Right ventricle myocardium superior (tissue), 1 donor: Measurements from ENCODE around the gene LAMP1. TPM values are rescaled to one million over a fixed set of nuclear protein-coding genes. Genes with fewer than 3 reads are reported as not detected.
A peak's percentile ranks its signal among the peaks of the same experiment; 100 is the strongest.
"Not testable (repeated sequence)": the region's sequence is repeated elsewhere in the genome, so short reads cannot be mapped to it uniquely, and the experiment has no call there.

Experiments used
- ATAC-seq: fragments of 200-7000 bp; cut with Tn5 transposase; one replicate; pipeline ENCODE4 v1.9.1; 2020; ENCODE audit warnings: mild to moderate bottlenecking; ENCODE audit not compliant: poor library complexity
- DNase-seq: peaks from one replicate; pipeline ENCODE4 v3.0.0-alpha.2; 2020
- intact Hi-C: fragments of 100-400 bp; cut with DNase I; formaldehyde crosslinking; loops from one replicate; pipeline ENCODE4 v1.11.2; 2022
- total RNA-seq: library from RNA; stranded (reverse); fragmentation: NEBNext Ultra II Directional; extraction: Animal tissue kit (Norgen Biotek cat#: 25700); gene quantifications from one replicate; pipeline ENCODE4 v1.2.1, GENCODE V29; 2021
- donor health status: DM: no; HTN: yes; CAD: no; lungs with severe emphysema.

Gene LAMP1
- total RNA-seq, 1 donor from 2014 or later: 89.6 TPM

- peak; percentile 51 for DNase-seq
- intact Hi-C loops: loop anchor here (10.0 kb wide), 1 partner anchor 103 kb away; no protein-coding TSS in a partner anchor
- no peak for ATAC-seq
These were observed 4.8 kb upstream of the LAMP1 start for GRCh38 chr13:113292021-113292862.

GRCh38 chr13:113293686-113294085 lies 3.4 kb upstream of the LAMP1 start:
- ATAC-seq (no peak), DNase-seq (no peak)
- intact Hi-C loops: loop anchor here (10.0 kb wide), 1 partner anchor 101 kb away; no protein-coding TSS in a partner anchor

- DNase-seq: no peak
- intact Hi-C loops: loop anchor here (10.0 kb wide), 1 partner anchor 99 kb away; no protein-coding TSS in a partner anchor
- ATAC-seq: no peak
These were observed 1.3 kb upstream of the LAMP1 start for GRCh38 chr13:113295776-113296175.

- DNase-seq (no peak), ATAC-seq (no peak)
- intact Hi-C loops: loop anchor here (10.0 kb wide), 1 partner anchor 97 kb away; no protein-coding TSS in a partner anchor
These were observed 467 bp downstream of the LAMP1 start for GRCh38 chr13:113297370-113298042.

- intact Hi-C loops: loop anchor here (10.0 kb wide), 1 partner anchor 97 kb away; no protein-coding TSS in a partner anchor
- ATAC-seq: no peak
These were observed 1.3 kb downstream of the LAMP1 start for GRCh38 chr13:113298043-113298945.

GRCh38 chr13:113299951-113300350 lies 2.9 kb downstream of the LAMP1 start:
- ATAC-seq: no peak
- DNase-seq: no peak
- intact Hi-C loops: loop anchor here (10.0 kb wide), 1 partner anchor 95 kb away; no protein-coding TSS in a partner anchor

More at GRCh38 chr13:113298043-113298945, 1.3 kb downstream of the LAMP1 start:
- no peak for DNase-seq

GRCh38 chr13:113302986-113303385 lies 5.9 kb downstream of the LAMP1 start:
- intact Hi-C loops: no loop called here
- no peak for ATAC-seq
- DNase-seq: no peak

- DNase-seq: no peak
- intact Hi-C loops: no loop called here
- ATAC-seq: no peak
These were observed 7.1 kb downstream of the LAMP1 start for GRCh38 chr13:113304121-113304520.

- no peak for DNase-seq
- ATAC-seq: no peak
- intact Hi-C loops: no loop called here
These were observed 8.2 kb downstream of the LAMP1 start for GRCh38 chr13:113305208-113305607.

- ATAC-seq (no peak), DNase-seq (no peak)
These were observed 10.5 kb downstream of the LAMP1 start for GRCh38 chr13:113307491-113307890.

GRCh38 chr13:113309473-113309872 lies 12.4 kb downstream of the LAMP1 start:
- intact Hi-C loops: no loop called here
- ATAC-seq: no peak
- no peak for DNase-seq

More at GRCh38 chr13:113307491-113307890, 10.5 kb downstream of the LAMP1 start:
- intact Hi-C loops: no loop called here

- ATAC-seq, intact Hi-C loops, DNase-seq: not testable (repeated sequence)
These were observed 17.1 kb downstream of the LAMP1 start for GRCh38 chr13:113314112-113314511.

- intact Hi-C loops, ATAC-seq: not testable (repeated sequence)
- DNase-seq: peak; percentile 8
These were observed 17.9 kb downstream of the LAMP1 start for GRCh38 chr13:113314895-113315470.

GRCh38 chr13:113315992-113316391 lies 19.0 kb downstream of the LAMP1 start:
- intact Hi-C loops: no loop called here
- no peak for DNase-seq

GRCh38 chr13:113317031-113317430 lies 20.0 kb downstream of the LAMP1 start:
- intact Hi-C loops: no loop called here
- DNase-seq: no peak
- ATAC-seq: no peak

More at GRCh38 chr13:113315992-113316391, 19.0 kb downstream of the LAMP1 start:
- ATAC-seq: no peak

GRCh38 chr13:113318956-113319355 lies 21.9 kb downstream of the LAMP1 start:
- intact Hi-C loops: no loop called here
- DNase-seq: peak; percentile 31

GRCh38 chr13:113319371-113319770 lies 22.3 kb downstream of the LAMP1 start:
- intact Hi-C loops: no loop called here
- ATAC-seq (no peak), DNase-seq (peak; percentile 24)

More at GRCh38 chr13:113318956-113319355, 21.9 kb downstream of the LAMP1 start:
- no peak for ATAC-seq
